ENCODE results near the gene P3H1.

DNA sequence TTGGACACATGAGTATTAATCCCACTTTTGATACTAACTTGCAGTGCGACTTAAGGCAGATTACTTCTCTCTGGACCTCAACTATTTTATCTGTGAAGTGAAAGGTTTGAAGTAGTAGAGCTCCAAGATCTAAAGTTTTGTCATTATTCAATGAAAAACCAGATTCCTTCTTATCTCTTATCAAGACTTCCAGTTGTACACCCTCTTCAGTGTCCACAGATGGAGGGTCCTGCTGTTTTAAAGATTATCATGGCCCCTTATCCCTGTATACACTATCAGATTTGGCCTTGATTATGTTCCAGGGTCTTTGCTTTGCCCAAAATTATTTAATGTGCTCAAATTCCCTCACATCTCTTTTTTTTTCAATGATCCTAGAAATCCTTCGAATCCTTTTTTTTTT lies 1.3 kb upstream of the P3H1 start:
- TF ChIP-seq, protein P1, sequence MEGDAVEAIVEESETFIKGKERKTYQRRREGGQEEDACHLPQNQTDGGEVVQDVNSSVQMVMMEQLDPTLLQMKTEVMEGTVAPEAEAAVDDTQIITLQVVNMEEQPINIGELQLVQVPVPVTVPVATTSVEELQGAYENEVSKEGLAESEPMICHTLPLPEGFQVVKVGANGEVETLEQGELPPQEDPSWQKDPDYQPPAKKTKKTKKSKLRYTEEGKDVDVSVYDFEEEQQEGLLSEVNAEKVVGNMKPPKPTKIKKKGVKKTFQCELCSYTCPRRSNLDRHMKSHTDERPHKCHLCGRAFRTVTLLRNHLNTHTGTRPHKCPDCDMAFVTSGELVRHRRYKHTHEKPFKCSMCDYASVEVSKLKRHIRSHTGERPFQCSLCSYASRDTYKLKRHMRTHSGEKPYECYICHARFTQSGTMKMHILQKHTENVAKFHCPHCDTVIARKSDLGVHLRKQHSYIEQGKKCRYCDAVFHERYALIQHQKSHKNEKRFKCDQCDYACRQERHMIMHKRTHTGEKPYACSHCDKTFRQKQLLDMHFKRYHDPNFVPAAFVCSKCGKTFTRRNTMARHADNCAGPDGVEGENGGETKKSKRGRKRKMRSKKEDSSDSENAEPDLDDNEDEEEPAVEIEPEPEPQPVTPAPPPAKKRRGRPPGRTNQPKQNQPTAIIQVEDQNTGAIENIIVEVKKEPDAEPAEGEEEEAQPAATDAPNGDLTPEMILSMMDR (conservative IDR thresholded peaks at IDR 0.05; ENCODE audit: low read depth, low read length): no peak
- no peak for TF ChIP-seq EZH2 (IDR thresholded peaks at IDR 0.05; ENCODE audit: low read length, unreplicated experiment)
